H9 (cell line): ENCODE data around the gene YEATS2. TPM values are rescaled to one million over a fixed set of nuclear protein-coding genes. Genes with fewer than 3 reads are reported as not detected.

ENCODE experiments used
- DNase-seq: peaks from one replicate; pipeline ENCODE4 v3.0.0-alpha.2; 2017
- H2AFZ ChIP-seq: one replicate; pipeline ENCODE4 v1.6.1; 2013; ENCODE audit warnings: mild to moderate bottlenecking, low read length, control low read depth, moderate library complexity
- H2AK5ac ChIP-seq: 2 replicates; pipeline ENCODE4 v1.6.1; 2013; ENCODE audit warnings: low read length, control low read depth, mixed read lengths; ENCODE audit not compliant: insufficient read length
- H2BK120ac ChIP-seq: one replicate; pipeline ENCODE4 v1.6.1; 2013; ENCODE audit warnings: low read depth, mild to moderate bottlenecking, low read length, control low read depth, inconsistent platforms; ENCODE audit not compliant: poor library complexity, severe bottlenecking
- H2BK12ac ChIP-seq: 2 replicates; pipeline ENCODE4 v1.6.1; 2013; ENCODE audit warnings: low read length, control low read depth, mixed read lengths, low read depth; ENCODE audit not compliant: insufficient read length
- H2BK15ac ChIP-seq: 2 replicates; pipeline ENCODE4 v1.6.1; 2013; ENCODE audit warnings: low read depth, low read length, control low read depth
- H2BK20ac ChIP-seq: one replicate; pipeline ENCODE4 v1.6.1; 2013; ENCODE audit warnings: low read depth, mild to moderate bottlenecking, low read length, control low read depth, inconsistent platforms; ENCODE audit not compliant: poor library complexity, severe bottlenecking
- H2BK5ac ChIP-seq: 2 replicates; pipeline ENCODE4 v1.6.1; 2013; ENCODE audit warnings: low read length, control low read depth, mixed read lengths; ENCODE audit not compliant: insufficient read length
- H3K14ac ChIP-seq: 2 replicates; pipeline ENCODE4 v1.6.1; 2013; ENCODE audit warnings: low read length, control low read depth; ENCODE audit not compliant: insufficient read depth
- H3K18ac ChIP-seq: 2 replicates; pipeline ENCODE4 v1.6.1; 2013; ENCODE audit warnings: low read depth, mild to moderate bottlenecking, mixed read lengths, low read length, control low read depth; ENCODE audit not compliant: insufficient read length
- H3K23ac ChIP-seq: 2 replicates; pipeline ENCODE4 v1.6.1; 2013; ENCODE audit warnings: low read length, control low read depth, mixed read lengths, low read depth; ENCODE audit not compliant: insufficient read length
- H3K23me2 ChIP-seq: 2 replicates; pipeline ENCODE4 v1.6.1; 2013; ENCODE audit warnings: low read depth, mild to moderate bottlenecking, mixed read lengths, low read length, control low read depth; ENCODE audit not compliant: insufficient read length, poor library complexity, severe bottlenecking
- H3K27ac ChIP-seq: 2 replicates; pipeline ENCODE4 v1.5.1; 2013; ENCODE audit warnings: low read length, control low read depth, mixed read lengths, low read depth; ENCODE audit not compliant: insufficient read length
- H3K27me3 ChIP-seq: 2 replicates; pipeline ENCODE4 v1.6.1; 2013; ENCODE audit warnings: low read length, control low read depth, inconsistent platforms; ENCODE audit not compliant: insufficient read depth
- H3K4ac ChIP-seq: 2 replicates; pipeline ENCODE4 v1.6.1; 2013; ENCODE audit warnings: low read depth, mild to moderate bottlenecking, control low read depth, inconsistent platforms, low read length, moderate library complexity
- H3K4me1 ChIP-seq: 2 replicates; pipeline ENCODE4 v1.6.1; 2013; ENCODE audit warnings: low read length, control low read depth, inconsistent platforms; ENCODE audit not compliant: insufficient read depth
- H3K4me2 ChIP-seq: 2 replicates; pipeline ENCODE4 v1.6.1; 2013; ENCODE audit warnings: low read length, control low read depth, mixed read lengths; ENCODE audit not compliant: insufficient read length, insufficient read depth
- H3K56ac ChIP-seq: 2 replicates; pipeline ENCODE4 v1.6.1; 2013; ENCODE audit warnings: low read depth, mild to moderate bottlenecking, mixed read lengths, low read length, control low read depth; ENCODE audit not compliant: insufficient read length
- H3K79me1 ChIP-seq: 2 replicates; pipeline ENCODE4 v1.6.1; 2013; ENCODE audit warnings: low read depth, mild to moderate bottlenecking, moderate library complexity, low read length, control low read depth, inconsistent platforms; ENCODE audit not compliant: insufficient read depth, poor library complexity, severe bottlenecking
- H3K79me2 ChIP-seq: 2 replicates; pipeline ENCODE4 v1.6.1; 2013; ENCODE audit warnings: low read length, control low read depth, inconsistent platforms; ENCODE audit not compliant: insufficient read depth
- H3K9ac ChIP-seq: 2 replicates; pipeline ENCODE4 v1.6.1; 2013; ENCODE audit warnings: low read length, control low read depth, mixed read lengths; ENCODE audit not compliant: insufficient read length; ENCODE audit errors: extremely low read depth
- H3K9me3 ChIP-seq: one replicate; pipeline ENCODE4 v1.6.1; 2013; ENCODE audit warnings: low read depth, low read length, inconsistent platforms; ENCODE audit not compliant: control insufficient read depth
- H3T11ph ChIP-seq: one replicate; pipeline ENCODE4 v1.6.1; 2013; ENCODE audit warnings: mild to moderate bottlenecking, low read length, control low read depth, inconsistent platforms
- H4K20me1 ChIP-seq: one replicate; pipeline ENCODE4 v1.6.1; 2013; ENCODE audit not compliant: control insufficient read depth, insufficient read length, insufficient read depth
- H4K5ac ChIP-seq: 2 replicates; pipeline ENCODE4 v1.6.1; 2013; ENCODE audit warnings: low read depth, mild to moderate bottlenecking, mixed read lengths, low read length, control low read depth; ENCODE audit not compliant: insufficient read length
- H4K8ac ChIP-seq: replicated peaks from 2 replicates; pipeline ENCODE4 v1.6.1; 2013; ENCODE audit warnings: low read length, control low read depth, mixed read lengths, low read depth; ENCODE audit not compliant: insufficient read length
- H4K91ac ChIP-seq: 2 replicates; pipeline ENCODE4 v1.6.1; 2013; ENCODE audit warnings: low read depth, mild to moderate bottlenecking, moderate library complexity, mixed read lengths, low read length, control low read depth; ENCODE audit not compliant: insufficient read length
- H3K27ac Mint-ChIP-seq, 3 experiments: 2 replicates in 2 of 3; 3 replicates in 1 of 3; pipeline ENCODE4 v1.8.0; 2020 to 2021; ENCODE audit warnings: mixed read lengths in 3 of 3, mild to moderate bottlenecking in 1 of 3, moderate library complexity in 1 of 3
- H3K27me3 Mint-ChIP-seq: 2 replicates; pipeline ENCODE4 v1.8.0; 2021; ENCODE audit warnings: low read depth, mild to moderate bottlenecking, moderate library complexity, mixed read lengths
- H3K36me3 Mint-ChIP-seq, 3 experiments: 2 replicates in 2 of 3; 3 replicates in 1 of 3; pipeline ENCODE4 v1.8.0; 2020 to 2021; ENCODE audit warnings: low read depth in 3 of 3, mixed read lengths in 3 of 3; ENCODE audit not compliant: insufficient read depth in 1 of 3
- H3K4me1 Mint-ChIP-seq, 2 experiments: 2 replicates each; pipeline ENCODE4 v1.8.0; 2020; ENCODE audit warnings: mixed read lengths in 2 of 2
- H3K4me3 Mint-ChIP-seq, 2 experiments: 2 replicates in 1 of 2; 3 replicates in 1 of 2; pipeline ENCODE4 v1.8.0; 2020 to 2021; ENCODE audit warnings: mild to moderate bottlenecking in 2 of 2, mixed read lengths in 2 of 2, moderate library complexity in 1 of 2
- H3K9me3 Mint-ChIP-seq, 2 experiments: 2 replicates in 1 of 2; 3 replicates in 1 of 2; pipeline ENCODE4 v1.8.0; 2020; ENCODE audit warnings: mild to moderate bottlenecking in 2 of 2, mixed read lengths in 2 of 2, moderate library complexity in 1 of 2
- WGBS: extraction: QIAGEN DNeasy Blood & Tissue Kit; methylation state at CpG from one replicate; pipeline ENCODE4 v1.1.7; 2013; ENCODE audit warnings: missing lambda C conversion rate, low lambda C conversion rate, mixed read lengths; ENCODE audit not compliant: insufficient read length; ENCODE audit errors: extremely low coverage; 5-methylcytosine and 5-hydroxymethylcytosine counted together
- total RNA-seq: library from RNA; stranded (reverse); gene quantifications from 2 replicates; pipeline ENCODE4 v1.2.1, GENCODE V29; 2021
- TF ChIP-seq, protein P1 (sequence below): fragments of 200-600 bp; sonication (generic); conservative IDR thresholded peaks from 3 replicates; pipeline ENCODE4 v1.8.0; 2021; ENCODE audit warnings: antibody characterized with exemption, mild to moderate bottlenecking

The YEATS2 gene
- total RNA-seq, 1 experiment from 2014 or later = 40.3 TPM

DNA sequence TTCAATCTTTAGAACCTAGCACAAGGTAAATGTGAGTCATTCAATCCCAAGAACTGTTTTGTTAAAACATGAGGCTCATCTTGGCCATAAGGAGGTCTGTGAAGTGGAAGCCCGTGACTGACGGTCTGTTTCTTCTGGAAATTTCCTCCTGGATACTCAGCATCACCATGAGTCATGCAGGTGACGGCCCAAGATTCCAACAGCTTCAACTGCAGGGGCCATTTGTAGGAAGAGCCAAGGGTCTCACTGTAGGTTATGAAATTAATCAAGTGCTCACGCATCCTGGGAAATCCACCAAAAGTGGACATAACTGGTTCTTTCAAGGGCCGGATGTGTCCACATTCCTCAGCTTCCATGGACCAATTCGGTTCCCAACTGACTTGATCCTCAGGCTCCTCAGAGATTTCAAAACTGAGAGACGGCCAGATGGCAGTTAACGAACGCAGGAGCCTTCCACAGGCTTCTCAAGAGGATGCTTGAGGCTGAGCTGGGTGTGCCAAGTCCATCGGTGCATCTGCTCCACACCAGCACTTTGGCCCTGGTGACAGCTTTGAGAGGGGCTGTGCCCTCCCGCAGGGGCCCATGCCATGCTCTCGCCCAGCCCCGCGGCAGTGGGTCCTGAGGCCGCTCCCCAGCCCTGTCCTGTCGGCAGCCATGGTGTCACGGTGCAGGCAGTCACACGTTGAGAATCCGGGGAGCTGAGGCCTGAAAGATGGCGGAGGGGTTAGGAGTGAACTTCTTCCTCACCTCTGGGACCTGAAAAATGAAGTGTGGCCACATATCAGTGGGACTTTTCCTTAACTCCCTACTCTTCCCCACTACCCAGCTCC is 119.3 kb downstream of the YEATS2 start:
- Histone ChIP-seq H3K18ac (no peak overlapping the region), H3K56ac (no peak overlapping the region), H3K4me1 (no peaks in the 10 kb centered on the region), H3K9me3 (no peaks in the 10 kb centered on the region), H2AK5ac (no peak overlapping the region), H3K4me2 (no peak overlapping the region), H4K5ac (no peak overlapping the region), H2BK15ac (no peak overlapping the region), H3K27me3 (no peaks in the 10 kb centered on the region), H3K4ac (no peak overlapping the region), H2BK20ac (no peak overlapping the region), H3K27ac (no peak overlapping the region), H3T11ph (no peak overlapping the region), H3K79me2 (no peaks in the 10 kb centered on the region), H4K8ac (no peak overlapping the region), H2BK12ac (no peak overlapping the region), H4K91ac (no peak overlapping the region), H3K23ac (no peak overlapping the region), H3K9ac (no peak overlapping the region), H2BK120ac (no peak overlapping the region), H3K14ac (no peak overlapping the region; the same call in 1 of the 2 replicates), H2AFZ (no peak overlapping the region), H3K23me2 (no peaks in the 10 kb centered on the region), H2BK5ac (no peak overlapping the region), H4K20me1 (no peaks in the 10 kb centered on the region), H3K79me1 (no peaks in the 10 kb centered on the region)
- Mint-ChIP-seq H3K9me3 (no peaks in the 10 kb centered on the region), H3K36me3 (peaks cover 0 to 40% (median 25%) of the 10 kb centered on the region in 3 experiments; a peak in 6 of 7 replicates), H3K27ac (no peak overlapping the region; a peak in 1 of 7 replicates), H3K27me3 (no peaks in the 10 kb centered on the region; the same call in none of the 2 replicates), H3K4me3 (no peak overlapping the region), H3K4me1 (peaks cover 1 to 3% of the 10 kb centered on the region in 2 experiments; a peak in 2 of 4 replicates)
- TF ChIP-seq, protein P1, sequence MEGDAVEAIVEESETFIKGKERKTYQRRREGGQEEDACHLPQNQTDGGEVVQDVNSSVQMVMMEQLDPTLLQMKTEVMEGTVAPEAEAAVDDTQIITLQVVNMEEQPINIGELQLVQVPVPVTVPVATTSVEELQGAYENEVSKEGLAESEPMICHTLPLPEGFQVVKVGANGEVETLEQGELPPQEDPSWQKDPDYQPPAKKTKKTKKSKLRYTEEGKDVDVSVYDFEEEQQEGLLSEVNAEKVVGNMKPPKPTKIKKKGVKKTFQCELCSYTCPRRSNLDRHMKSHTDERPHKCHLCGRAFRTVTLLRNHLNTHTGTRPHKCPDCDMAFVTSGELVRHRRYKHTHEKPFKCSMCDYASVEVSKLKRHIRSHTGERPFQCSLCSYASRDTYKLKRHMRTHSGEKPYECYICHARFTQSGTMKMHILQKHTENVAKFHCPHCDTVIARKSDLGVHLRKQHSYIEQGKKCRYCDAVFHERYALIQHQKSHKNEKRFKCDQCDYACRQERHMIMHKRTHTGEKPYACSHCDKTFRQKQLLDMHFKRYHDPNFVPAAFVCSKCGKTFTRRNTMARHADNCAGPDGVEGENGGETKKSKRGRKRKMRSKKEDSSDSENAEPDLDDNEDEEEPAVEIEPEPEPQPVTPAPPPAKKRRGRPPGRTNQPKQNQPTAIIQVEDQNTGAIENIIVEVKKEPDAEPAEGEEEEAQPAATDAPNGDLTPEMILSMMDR = no peak
- WGBS = no CpG with 5 or more reads among the region's 20 CpGs
- DNase-seq = no peak
